Endodermal cell (in vitro differentiated cells): ENCODE data around the gene TLR3. TPM values are rescaled to one million over a fixed set of nuclear protein-coding genes. Genes with fewer than 3 reads are reported as not detected.

ENCODE experiments used
- DNase-seq: peaks from one replicate; pipeline ENCODE4 v3.0.0-alpha.2; 2017
- H3K27ac ChIP-seq: 2 replicates; pipeline ENCODE4 v1.5.1; 2013; ENCODE audit warnings: mild to moderate bottlenecking, low read depth, low read length, moderate library complexity
- H3K27me3 ChIP-seq: 2 replicates; pipeline ENCODE4 v1.6.1; 2013; ENCODE audit warnings: mild to moderate bottlenecking, low read length, moderate library complexity; ENCODE audit not compliant: insufficient read depth, control insufficient read depth, poor library complexity, severe bottlenecking
- H3K36me3 ChIP-seq: 2 replicates; pipeline ENCODE4 v1.7.0; 2013; ENCODE audit warnings: mild to moderate bottlenecking, low read length, moderate library complexity; ENCODE audit not compliant: control insufficient read depth, insufficient read depth
- H3K4me1 ChIP-seq: one replicate; pipeline ENCODE4 v1.7.0; 2013; ENCODE audit warnings: low read length; ENCODE audit not compliant: control insufficient read depth, insufficient read depth
- H3K4me3 ChIP-seq: 2 replicates; pipeline ENCODE4 v1.5.1; 2013; ENCODE audit warnings: mild to moderate bottlenecking, low read length, moderate library complexity
- H3K9ac ChIP-seq: 2 replicates; pipeline ENCODE4 v1.6.1; 2013; ENCODE audit warnings: mild to moderate bottlenecking, low read length, moderate library complexity; ENCODE audit not compliant: poor library complexity, severe bottlenecking; ENCODE audit errors: extremely low read depth
- H3K9me3 ChIP-seq: 2 replicates; pipeline ENCODE4 v1.6.1; 2013; ENCODE audit warnings: mild to moderate bottlenecking, low read length, moderate library complexity; ENCODE audit not compliant: control insufficient read depth
- H3K27ac Mint-ChIP-seq: 2 replicates; pipeline ENCODE4 v1.8.0; 2020; ENCODE audit warnings: mixed read lengths
- H3K27me3 Mint-ChIP-seq: 2 replicates; pipeline ENCODE4 v1.8.0; 2021; ENCODE audit warnings: mild to moderate bottlenecking, mixed read lengths; ENCODE audit not compliant: insufficient read depth
- H3K36me3 Mint-ChIP-seq: 2 replicates; pipeline ENCODE4 v1.8.0; 2020; ENCODE audit warnings: low read depth, mixed read lengths
- H3K4me1 Mint-ChIP-seq: 2 replicates; pipeline ENCODE4 v1.8.0; 2020; ENCODE audit warnings: mixed read lengths
- H3K4me3 Mint-ChIP-seq: 2 replicates; pipeline ENCODE4 v1.8.0; 2020; ENCODE audit warnings: mild to moderate bottlenecking, moderate library complexity, mixed read lengths
- H3K9me3 Mint-ChIP-seq: 2 replicates; pipeline ENCODE4 v1.8.0; 2020; ENCODE audit warnings: mild to moderate bottlenecking, mixed read lengths
- WGBS, 2 experiments: methylation state at CpG; one replicate each; pipeline versions ENCODE4 v1.1.5 to v1.1.7; 2013; ENCODE audit warnings: missing lambda C conversion rate in 2 of 2, mixed read lengths in 1 of 2; ENCODE audit not compliant: insufficient coverage in 1 of 2, insufficient read length in 1 of 2; 5-methylcytosine and 5-hydroxymethylcytosine counted together
- total RNA-seq, 2 donors: library from RNA; stranded (reverse); fragmentation: NEBNext Ultra II Directional in 1 of 2; extraction: Animal tissue kit (Norgen Biotek cat#: 25700) in 1 of 2; gene quantifications; 2 replicates in 1 of 2; 3 replicates in 1 of 2; pipeline ENCODE4 v1.2.1, GENCODE V29; 2021
- TF ChIP-seq, protein P1 (sequence below): fragments of 200-600 bp; sonication (generic); conservative IDR thresholded peaks from 2 replicates; pipeline ENCODE4 v1.5.0; 2021; ENCODE audit warnings: antibody characterized with exemption, mild to moderate bottlenecking

TLR3 gene
- total RNA-seq, 2 donors from 2014 or later: 0.26 TPM; not detected in 1

DNA sequence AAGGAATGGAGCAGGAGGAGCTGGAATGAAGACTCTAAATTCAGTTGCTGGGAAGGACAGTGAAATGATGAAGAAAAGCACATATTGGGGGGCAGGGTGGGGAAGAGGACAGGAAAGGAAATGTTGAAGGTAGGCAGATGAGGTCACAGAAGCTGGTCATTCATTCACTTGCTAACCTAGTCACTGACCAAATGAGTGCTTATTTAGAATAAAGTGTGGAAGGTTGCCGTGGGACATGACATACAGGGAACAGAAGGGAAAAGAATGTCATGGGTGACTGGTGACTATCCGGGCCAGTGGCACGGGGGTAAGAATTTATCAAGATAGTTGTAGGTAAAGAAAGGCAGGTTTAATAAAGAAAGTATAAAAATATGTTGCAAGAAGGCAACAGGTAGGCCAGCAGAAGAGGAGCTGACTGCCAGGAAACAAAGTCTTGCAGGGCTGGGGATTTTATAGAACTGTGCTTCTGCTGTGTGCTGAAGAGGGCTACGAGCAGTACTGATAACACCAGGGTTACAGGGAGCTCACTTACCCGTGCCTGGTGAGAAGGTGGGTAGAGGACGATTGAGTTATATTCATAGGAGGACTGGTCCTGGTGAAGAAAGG is 31.9 kb upstream of the TLR3 start:
- Mint-ChIP-seq H3K9me3 (peaks cover 51% of the 10 kb centered on the region), H3K27me3 (peaks cover 3% of the 10 kb centered on the region), H3K4me1 (peaks cover 6% of the 10 kb centered on the region), H3K27ac (no peak overlapping the region), H3K36me3 (peaks cover 13% of the 10 kb centered on the region), H3K4me3 (no peak overlapping the region)
- Histone ChIP-seq H3K9me3 (peaks cover 56% of the 10 kb centered on the region), H3K9ac (no peak overlapping the region), H3K4me1 (peaks cover under 1% of the 10 kb centered on the region), H3K4me3 (peak overlapping the region; percentile 53), H3K27me3 (no peaks in the 10 kb centered on the region), H3K36me3 (no peaks in the 10 kb centered on the region), H3K27ac (no peak overlapping the region)
- DNase-seq: no peak
- 91 to 95% methylated on average over 6 of the region's 6 CpGs for WGBS, 2 experiments
- TF ChIP-seq, protein P1, sequence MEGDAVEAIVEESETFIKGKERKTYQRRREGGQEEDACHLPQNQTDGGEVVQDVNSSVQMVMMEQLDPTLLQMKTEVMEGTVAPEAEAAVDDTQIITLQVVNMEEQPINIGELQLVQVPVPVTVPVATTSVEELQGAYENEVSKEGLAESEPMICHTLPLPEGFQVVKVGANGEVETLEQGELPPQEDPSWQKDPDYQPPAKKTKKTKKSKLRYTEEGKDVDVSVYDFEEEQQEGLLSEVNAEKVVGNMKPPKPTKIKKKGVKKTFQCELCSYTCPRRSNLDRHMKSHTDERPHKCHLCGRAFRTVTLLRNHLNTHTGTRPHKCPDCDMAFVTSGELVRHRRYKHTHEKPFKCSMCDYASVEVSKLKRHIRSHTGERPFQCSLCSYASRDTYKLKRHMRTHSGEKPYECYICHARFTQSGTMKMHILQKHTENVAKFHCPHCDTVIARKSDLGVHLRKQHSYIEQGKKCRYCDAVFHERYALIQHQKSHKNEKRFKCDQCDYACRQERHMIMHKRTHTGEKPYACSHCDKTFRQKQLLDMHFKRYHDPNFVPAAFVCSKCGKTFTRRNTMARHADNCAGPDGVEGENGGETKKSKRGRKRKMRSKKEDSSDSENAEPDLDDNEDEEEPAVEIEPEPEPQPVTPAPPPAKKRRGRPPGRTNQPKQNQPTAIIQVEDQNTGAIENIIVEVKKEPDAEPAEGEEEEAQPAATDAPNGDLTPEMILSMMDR: no peak

DNA sequence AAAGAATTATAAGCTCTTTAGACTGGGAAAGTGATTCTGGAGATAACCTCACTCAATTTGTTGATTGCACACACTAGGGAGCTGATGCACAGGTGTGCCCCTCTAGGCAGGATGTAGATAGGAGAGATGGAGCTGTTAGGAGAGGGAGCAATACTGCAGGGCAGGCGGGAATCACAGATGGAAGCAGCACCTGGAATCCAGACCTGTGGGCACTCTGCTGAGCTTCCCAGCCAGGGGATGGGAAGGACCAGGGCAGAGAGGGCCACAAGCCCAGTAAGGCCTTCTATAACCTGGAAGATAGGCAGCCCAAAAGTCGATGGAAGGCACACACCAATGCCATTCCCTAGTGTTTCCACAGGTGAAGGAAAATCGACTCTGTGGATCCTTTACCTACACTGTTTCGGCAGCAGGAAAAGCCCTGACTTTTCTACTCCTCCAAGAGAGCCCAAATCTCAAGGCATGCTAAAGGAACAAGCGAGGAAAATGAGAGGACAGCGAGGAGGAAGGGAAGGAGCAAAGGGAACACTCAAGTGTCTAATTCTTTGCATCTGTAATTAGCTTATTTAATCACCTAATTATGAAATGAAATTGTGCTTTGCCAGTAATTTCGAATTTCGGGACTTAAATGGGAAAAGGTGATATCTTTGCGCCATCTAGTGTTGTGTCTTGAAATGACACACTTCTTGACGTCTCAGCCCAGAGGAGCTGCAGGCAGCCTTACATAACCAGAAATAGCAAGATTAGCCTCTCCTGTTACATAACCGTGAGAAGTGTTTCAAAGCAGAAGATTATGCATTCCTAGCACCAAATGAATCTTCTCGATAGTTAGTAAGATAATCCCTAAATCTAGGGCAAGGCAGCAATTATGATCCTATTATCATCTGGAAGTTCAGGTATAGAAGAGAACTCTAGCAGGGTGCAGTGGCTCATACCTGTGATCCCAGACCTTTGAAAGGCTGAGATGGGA is 31.0 kb upstream of the TLR3 start:
- no peak overlapping the region for H3K9ac ChIP-seq
- H3K4me1 ChIP-seq: no peaks in the 10 kb centered on the region
- Mint-ChIP-seq H3K9me3 (peaks cover 42% of the 10 kb centered on the region), H3K36me3 (peaks cover 10% of the 10 kb centered on the region), H3K27ac (no peak overlapping the region), H3K4me1 (no peaks in the 10 kb centered on the region), H3K4me3 (no peak overlapping the region), H3K27me3 (peaks cover 3% of the 10 kb centered on the region)
- peaks cover 49% of the 10 kb centered on the region for H3K9me3 ChIP-seq
- TF ChIP-seq, protein P1: peak; percentile 85
- peak; percentile 71 for DNase-seq
- H3K27ac ChIP-seq: no peak overlapping the region
- WGBS, 2 experiments: 40 to 43% methylated on average over 8 to 12 of the region's 12 CpGs
- H3K4me3 ChIP-seq: no peak overlapping the region
- no peaks in the 10 kb centered on the region for H3K36me3 ChIP-seq
- H3K27me3 ChIP-seq: no peaks in the 10 kb centered on the region

- no peak overlapping the region for H3K27ac ChIP-seq
- no peak overlapping the region for H3K9ac ChIP-seq
- Mint-ChIP-seq H3K27ac (no peak overlapping the region), H3K36me3 (peaks cover 9% of the 10 kb centered on the region), H3K9me3 (peaks cover 29% of the 10 kb centered on the region), H3K4me3 (no peak overlapping the region), H3K4me1 (peaks cover 5% of the 10 kb centered on the region), H3K27me3 (peaks cover 3% of the 10 kb centered on the region)
- no peak overlapping the region for H3K4me3 ChIP-seq
- TF ChIP-seq, protein P1: no peak
- 88 to 90% methylated on average over 12 to 16 of the region's 16 CpGs for whole genome bisulfite sequencing, 2 experiments
- no peaks in the 10 kb centered on the region for H3K4me1 ChIP-seq
- H3K9me3 ChIP-seq: peaks cover 31% of the 10 kb centered on the region
- H3K36me3 ChIP-seq: no peaks in the 10 kb centered on the region
- DNase-seq: no peak
- H3K27me3 ChIP-seq: no peaks in the 10 kb centered on the region
Observed at GRCh38 chr4:186039697-186040096, 29.3 kb upstream of the TLR3 start.
